ENCODE results near the gene DPP6.

The DPP6 gene

GRCh38 chr7:154423231-154423630 lies 371.0 kb downstream of the DPP6 start:
- DNase-seq, result no peak

GRCh38 chr7:154424350-154424749 lies 372.2 kb downstream of the DPP6 start:
- DNase-seq, result no peak

GRCh38 chr7:154425271-154425670 lies 373.1 kb downstream of the DPP6 start:
- no peak for DNase-seq

- no peak for DNase-seq
Measured at GRCh38 chr7:154426778-154427177, 374.6 kb downstream of the DPP6 start.

GRCh38 chr7:154427533-154427932 lies 375.3 kb downstream of the DPP6 start:
- DNase-seq, result no peak

- no peak for DNase-seq
Measured at GRCh38 chr7:154429666-154430404, 377.6 kb downstream of the DPP6 start.

GRCh38 chr7:154430640-154431039 lies 378.4 kb downstream of the DPP6 start:
- no peak for DNase-seq

- no peak for DNase-seq
Measured at GRCh38 chr7:154431045-154431444, 378.8 kb downstream of the DPP6 start.

GRCh38 chr7:154433632-154434598 lies 381.7 kb downstream of the DPP6 start:
- no peak for DNase-seq

GRCh38 chr7:154436560-154436959 lies 384.4 kb downstream of the DPP6 start:
- no peak for DNase-seq

- DNase-seq, result no peak
Measured at GRCh38 chr7:154437234-154437633, 385.0 kb downstream of the DPP6 start.

GRCh38 chr7:154438571-154439367 lies 386.6 kb downstream of the DPP6 start:
- DNase-seq, result no peak

GRCh38 chr7:154440058-154440457 lies 387.9 kb downstream of the DPP6 start:
- no peak for DNase-seq

- no peak for DNase-seq
Measured at GRCh38 chr7:154440651-154441050, 388.5 kb downstream of the DPP6 start.

- DNase-seq, result no peak
Measured at GRCh38 chr7:154441811-154442210, 389.6 kb downstream of the DPP6 start.

- DNase-seq, result no peak
Measured at GRCh38 chr7:154442939-154443338, 390.7 kb downstream of the DPP6 start.

- DNase-seq, result no peak
Measured at GRCh38 chr7:154450451-154450850, 398.3 kb downstream of the DPP6 start.

GRCh38 chr7:154451480-154452457 lies 399.6 kb downstream of the DPP6 start:
- DNase-seq, result no peak

GRCh38 chr7:154463794-154464193 lies 411.6 kb downstream of the DPP6 start:
- DNase-seq, result no peak

- no peak for DNase-seq
Measured at GRCh38 chr7:154469652-154470051, 417.5 kb downstream of the DPP6 start.

GRCh38 chr7:154472343-154472742 lies 420.1 kb downstream of the DPP6 start:
- DNase-seq, result no peak

- no peak for DNase-seq
Measured at GRCh38 chr7:154473360-154473759, 421.2 kb downstream of the DPP6 start.

All from NCI-H1436 treated with DMSO at 0.1 percent for 48 hours (cell line).